CMK (cell line): ENCODE data around the gene SF3A1.

Source experiments
- DNase-seq: peaks from one replicate; pipeline ENCODE4 v3.0.0-alpha.2; 2010; ENCODE audit warnings: low read depth

SF3A1 gene

GRCh38 chr22:30288419-30289140 is 68.1 kb downstream of the SF3A1 start:
- no peak for DNase-seq

GRCh38 chr22:30287648-30288418 is 68.9 kb downstream of the SF3A1 start:
- peak; percentile 88 for DNase-seq

- DNase-seq, result peak; percentile 72
Observed at GRCh38 chr22:30286813-30287647, 69.7 kb downstream of the SF3A1 start.

- DNase-seq, result no peak
Observed at GRCh38 chr22:30286331-30286730, 70.4 kb downstream of the SF3A1 start.

GRCh38 chr22:30285846-30286200 is 70.9 kb downstream of the SF3A1 start:
- no peak for DNase-seq

GRCh38 chr22:30285176-30285845 is 71.4 kb downstream of the SF3A1 start:
- no peak for DNase-seq

- no peak for DNase-seq
Observed at GRCh38 chr22:30284666-30285065, 72.0 kb downstream of the SF3A1 start.

- DNase-seq, result no peak
Observed at GRCh38 chr22:30284172-30284571, 72.5 kb downstream of the SF3A1 start.

- DNase-seq, result no peak
Observed at GRCh38 chr22:30283342-30283741, 73.4 kb downstream of the SF3A1 start.

- DNase-seq, result no peak
Observed at GRCh38 chr22:30282616-30283046, 74.1 kb downstream of the SF3A1 start.
